ENCODE data around the gene MAP2K1. TPM values are rescaled to one million over a fixed set of nuclear protein-coding genes. Genes with fewer than 3 reads are reported as not detected.
"Not testable (repeated sequence)": the region's sequence is repeated elsewhere in the genome, so short reads cannot be mapped to it uniquely, and the experiment has no call there.

MAP2K1 gene
- total RNA-seq, 1 donor from 2014 or later, result 36.9 TPM

GRCh38 chr15:66461917-66462316 lies 75.2 kb downstream of the MAP2K1 start:
- intact Hi-C loops (cut with DNase I), result no loop called here
- ATAC-seq (ENCODE audit: poor library complexity), result no peak
- DNase-seq, result no peak

- ATAC-seq (ENCODE audit: poor library complexity) (no peak), DNase-seq (no peak)
- intact Hi-C loops (cut with DNase I), result no loop called here
These were observed 75.9 kb downstream of the MAP2K1 start for GRCh38 chr15:66462627-66463026.

- ATAC-seq (ENCODE audit: poor library complexity); DNase-seq; intact Hi-C loops (cut with DNase I): not testable (repeated sequence)
These were observed 78.6 kb downstream of the MAP2K1 start for GRCh38 chr15:66465294-66465693.

- ATAC-seq (ENCODE audit: poor library complexity); intact Hi-C loops (cut with DNase I); DNase-seq: not testable (repeated sequence)
These were observed 80.7 kb downstream of the MAP2K1 start for GRCh38 chr15:66467162-66468040.

GRCh38 chr15:66470825-66471224 lies 84.1 kb downstream of the MAP2K1 start:
- DNase-seq; intact Hi-C loops (cut with DNase I); ATAC-seq (ENCODE audit: poor library complexity): not testable (repeated sequence)

- ATAC-seq (ENCODE audit: poor library complexity) (peak; percentile 61), DNase-seq (no peak)
- intact Hi-C loops (cut with DNase I), result no loop called here
These were observed 85.7 kb downstream of the MAP2K1 start for GRCh38 chr15:66472176-66472999.

GRCh38 chr15:66474135-66474534 lies 87.4 kb downstream of the MAP2K1 start:
- no peak for DNase-seq
- intact Hi-C loops (cut with DNase I), result no loop called here
- no peak for ATAC-seq (ENCODE audit: poor library complexity)

GRCh38 chr15:66474963-66475362 lies 88.3 kb downstream of the MAP2K1 start:
- intact Hi-C loops (cut with DNase I), result no loop called here
- DNase-seq, result no peak
- no peak for ATAC-seq (ENCODE audit: poor library complexity)

- ATAC-seq (ENCODE audit: poor library complexity) (no peak), DNase-seq (no peak)
- intact Hi-C loops (cut with DNase I), result no loop called here
These were observed 89.8 kb downstream of the MAP2K1 start for GRCh38 chr15:66476535-66476934.

- ATAC-seq (ENCODE audit: poor library complexity), result no peak
- intact Hi-C loops (cut with DNase I), result no loop called here
These were observed 90.3 kb downstream of the MAP2K1 start for GRCh38 chr15:66477011-66477410.

GRCh38 chr15:66480267-66480666 lies 93.6 kb downstream of the MAP2K1 start:
- ATAC-seq (ENCODE audit: poor library complexity) (no peak), DNase-seq (no peak)
- intact Hi-C loops (cut with DNase I), result no loop called here

More at GRCh38 chr15:66477011-66477410, 90.3 kb downstream of the MAP2K1 start:
- no peak for DNase-seq

GRCh38 chr15:66481107-66481856 lies 94.6 kb downstream of the MAP2K1 start:
- ATAC-seq (ENCODE audit: poor library complexity), result no peak
- intact Hi-C loops (cut with DNase I), result no loop called here
- no peak for DNase-seq

- peak; percentile 77 for ATAC-seq (ENCODE audit: poor library complexity)
- intact Hi-C loops (cut with DNase I), result no loop called here
- peak; percentile 50 for DNase-seq
These were observed 95.8 kb downstream of the MAP2K1 start for GRCh38 chr15:66482539-66482938.

GRCh38 chr15:66483131-66483566 lies 96.4 kb downstream of the MAP2K1 start:
- DNase-seq, result no peak
- intact Hi-C loops (cut with DNase I), result no loop called here
- peak; percentile 69 for ATAC-seq (ENCODE audit: poor library complexity)

- DNase-seq (no peak), ATAC-seq (ENCODE audit: poor library complexity) (no peak)
- intact Hi-C loops (cut with DNase I), result no loop called here
These were observed 97.9 kb downstream of the MAP2K1 start for GRCh38 chr15:66484539-66485112.

GRCh38 chr15:66486887-66487286 lies 100.2 kb downstream of the MAP2K1 start:
- intact Hi-C loops (cut with DNase I), result no loop called here
- DNase-seq, result no peak
- no peak for ATAC-seq (ENCODE audit: poor library complexity)

- ATAC-seq (ENCODE audit: poor library complexity), result no peak
- intact Hi-C loops (cut with DNase I), result no loop called here
- DNase-seq, result no peak
These were observed 101.8 kb downstream of the MAP2K1 start for GRCh38 chr15:66488525-66488924.

- intact Hi-C loops (cut with DNase I), result no loop called here
- ATAC-seq (ENCODE audit: poor library complexity) (no peak), DNase-seq (no peak)
These were observed 102.6 kb downstream of the MAP2K1 start for GRCh38 chr15:66489179-66489791.
